NCI-H524 (cell line): ENCODE data around the gene ADAP1.

Source experiments
- DNase-seq, 2 experiments: peaks; one replicate each; lab custom pipeline; 2025; lab: John Stamatoyannopoulos, UW

ADAP1 gene

DNA sequence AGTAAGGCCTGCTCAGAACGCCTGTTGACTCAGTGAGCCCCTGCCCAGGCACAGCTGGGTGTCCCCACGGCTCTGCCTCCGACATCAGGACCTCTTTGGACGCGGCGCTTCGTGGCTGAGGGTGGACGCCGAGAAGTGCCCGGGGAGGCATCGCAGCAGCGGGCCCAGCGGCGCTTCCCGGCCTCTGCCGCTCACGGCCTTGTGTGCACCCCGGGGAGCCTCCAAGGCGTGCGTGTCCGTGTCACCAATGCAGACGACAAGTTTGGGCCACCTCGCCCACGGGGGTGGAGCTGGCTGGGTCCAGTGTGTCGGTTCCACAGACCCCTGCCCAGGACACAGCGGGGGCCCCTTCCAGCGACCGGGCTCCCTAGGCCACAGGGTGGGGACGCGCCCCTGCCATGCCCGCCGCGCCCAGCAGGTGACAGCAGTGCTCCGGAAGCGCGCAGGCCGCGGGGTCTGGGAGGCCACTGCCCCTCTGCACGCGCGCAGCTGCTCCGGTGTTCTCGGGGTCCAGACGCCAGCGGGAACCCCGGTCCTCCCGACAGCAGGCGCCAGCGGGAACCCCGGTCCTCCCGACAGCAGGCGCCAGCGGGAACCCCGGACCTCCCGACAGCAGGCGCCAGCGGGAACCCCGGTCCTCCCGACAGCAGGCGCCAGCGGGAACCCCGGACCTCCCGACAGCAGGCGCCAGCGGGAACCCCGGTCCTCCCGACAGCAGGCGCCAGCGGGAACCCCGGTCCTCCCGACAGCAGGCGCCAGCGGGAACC lies 45.7 kb downstream of the ADAP1 start:
- peak in 1 of 2 experiments; percentile 13 for DNase-seq

DNA sequence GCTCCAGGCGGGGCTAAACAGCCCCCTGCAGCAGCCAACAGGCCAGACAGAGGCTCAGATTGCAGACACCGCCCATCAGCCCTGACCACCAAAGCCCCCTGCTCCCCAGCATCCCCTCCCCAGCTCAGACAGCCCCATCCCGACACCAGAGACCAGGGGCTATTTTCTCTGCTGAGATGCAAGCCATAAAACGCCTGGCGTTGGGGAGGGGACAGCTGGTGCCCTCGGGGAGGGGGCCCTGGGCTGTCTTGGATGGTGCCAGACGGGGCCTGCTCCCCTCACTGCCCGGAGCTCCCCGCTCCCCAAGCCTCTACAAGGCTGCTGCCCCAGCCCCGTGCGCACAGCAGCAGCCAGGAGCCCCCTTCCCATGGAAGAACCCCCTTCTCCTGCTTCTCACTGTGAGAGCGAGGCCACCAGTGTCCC lies 46.3 kb downstream of the ADAP1 start:
- no peak for DNase-seq

DNA sequence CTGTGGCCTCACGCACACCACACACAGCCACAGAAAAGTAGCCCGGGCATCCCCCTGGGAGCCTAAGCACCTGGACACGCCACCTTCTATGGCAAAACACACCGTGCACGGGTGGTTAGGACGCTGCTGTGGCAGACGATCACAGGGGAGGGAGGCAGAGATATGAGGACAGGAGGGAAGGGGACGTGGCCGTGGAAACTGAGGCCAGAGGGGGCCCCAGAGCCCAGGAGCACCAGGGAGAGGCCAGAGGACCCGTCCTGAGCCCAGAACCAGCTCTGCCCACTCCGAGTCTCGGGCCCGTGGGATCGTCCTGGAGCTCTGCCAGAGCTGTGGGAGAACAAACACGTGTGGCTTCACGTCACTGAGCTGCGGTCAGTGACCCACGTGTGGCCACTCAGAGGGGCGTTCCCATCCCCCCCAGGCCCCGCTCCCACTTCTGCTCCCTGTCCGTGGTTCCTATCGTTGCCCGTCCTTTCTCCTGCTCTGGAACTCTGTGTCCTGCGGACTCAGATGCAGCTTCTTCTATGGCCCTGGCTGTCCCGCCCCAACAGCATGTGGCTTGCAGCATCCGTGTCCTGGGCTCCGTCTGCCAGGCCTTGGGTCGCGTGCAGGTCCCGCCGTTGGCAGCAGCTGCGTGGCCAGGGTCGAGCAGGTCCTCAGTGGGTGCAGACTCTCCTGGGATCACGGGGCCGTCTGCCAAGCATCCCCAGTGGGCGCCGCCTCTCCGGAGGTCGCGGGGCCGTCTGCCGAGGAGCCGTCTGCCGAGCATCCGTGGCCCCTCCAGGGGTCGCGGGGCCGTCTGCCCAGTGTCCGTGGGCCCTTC lies 47.1 kb downstream of the ADAP1 start:
- DNase-seq: no peak

DNA sequence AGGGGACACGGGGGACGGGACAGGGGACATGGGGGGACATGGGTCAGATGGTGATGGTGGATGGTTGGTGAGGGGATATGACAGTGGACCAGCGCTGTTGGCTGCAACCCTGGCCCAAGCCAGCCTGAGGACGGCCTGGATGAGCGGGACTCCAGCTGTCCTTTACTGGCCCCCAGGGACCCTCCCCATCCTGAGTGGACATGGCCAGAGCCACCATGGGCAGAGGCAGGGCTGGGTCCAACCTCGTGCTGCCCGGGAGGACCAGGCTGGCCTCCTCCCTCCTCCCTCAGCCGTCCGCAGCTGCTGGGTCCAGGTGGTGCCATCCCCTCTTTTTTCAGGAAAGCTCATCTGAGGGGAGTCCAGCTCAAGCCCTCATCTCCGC lies 47.7 kb downstream of the ADAP1 start:
- DNase-seq: no peak

DNA sequence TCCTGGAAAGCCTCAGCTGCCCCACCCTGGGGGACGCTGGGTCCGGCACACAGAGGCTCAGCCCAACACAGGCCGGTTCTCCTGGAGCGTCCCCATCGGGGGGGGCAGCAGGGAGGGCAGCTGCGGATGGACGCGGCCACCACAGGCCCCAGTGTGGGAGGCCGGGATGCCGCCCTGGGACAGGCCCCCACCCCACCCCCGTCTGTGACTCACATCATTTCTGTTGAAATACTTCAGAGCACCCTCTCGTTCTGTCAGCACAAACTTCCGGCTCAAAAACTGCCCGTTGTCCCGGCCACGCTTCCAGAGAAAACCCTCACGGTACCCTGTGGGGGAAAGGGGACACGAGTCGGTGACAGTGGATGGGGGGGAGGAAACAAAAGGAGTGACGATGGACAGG lies 49.6 kb downstream of the ADAP1 start:
- DNase-seq: no peak

- DNase-seq: no peak
Measured at GRCh38 chr7:903921-904755, 50.3 kb downstream of the ADAP1 start.

DNA sequence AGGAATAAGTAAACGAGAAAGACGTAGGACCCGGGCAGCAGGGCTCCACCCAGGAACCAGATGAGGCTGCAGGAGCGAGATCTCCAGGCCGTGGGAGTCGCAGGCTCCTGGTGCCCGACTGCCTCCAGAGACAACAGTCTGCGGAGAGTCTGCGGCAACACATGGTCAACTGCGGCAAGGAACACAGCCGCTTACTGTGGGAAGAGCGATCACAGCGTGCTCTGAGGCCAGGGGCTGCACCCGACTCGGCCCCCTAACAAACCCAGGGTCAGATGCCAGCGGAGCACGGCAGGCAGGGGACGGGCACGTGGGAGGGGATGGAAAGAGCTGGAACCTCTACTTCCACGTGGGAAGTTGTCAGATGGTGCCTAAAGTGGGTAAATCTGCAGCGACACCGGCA lies 51.5 kb downstream of the ADAP1 start:
- DNase-seq: no peak

DNA sequence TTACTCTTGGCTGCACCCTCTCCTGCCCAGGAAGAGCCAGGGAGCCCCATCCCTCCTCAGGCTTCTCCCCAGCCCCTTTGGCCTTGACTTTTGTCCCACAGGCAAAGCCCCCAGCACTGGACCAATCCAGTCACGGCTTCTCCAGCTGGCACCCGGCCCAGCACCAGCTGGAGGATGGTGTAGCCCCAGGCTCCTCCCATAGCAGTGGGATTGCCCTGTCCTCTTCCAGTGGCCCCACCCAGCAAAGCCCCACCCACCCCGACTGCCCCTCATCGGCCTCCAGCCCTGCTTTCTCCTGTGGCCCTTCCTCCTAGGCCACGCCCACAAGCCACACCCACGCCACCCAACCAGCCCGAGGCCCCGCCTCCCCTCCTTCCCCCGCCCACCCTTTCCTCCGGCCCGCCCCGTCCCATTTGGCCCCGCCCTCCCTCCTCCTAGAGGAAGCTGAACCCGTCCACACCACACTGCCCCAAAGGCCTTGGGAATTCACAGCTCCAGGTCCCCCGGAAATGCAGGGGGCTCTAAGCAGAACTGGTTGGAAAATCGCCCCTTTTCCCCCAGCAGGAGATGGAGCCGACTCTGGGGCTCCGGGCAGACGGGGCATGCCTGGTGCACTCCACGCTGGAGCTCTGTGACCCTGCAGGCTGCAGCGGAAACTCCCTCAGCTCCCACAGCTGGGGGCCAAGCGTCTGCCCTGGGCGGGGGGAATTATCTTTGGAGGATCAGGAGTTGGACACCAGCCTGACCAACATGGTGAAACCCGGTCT lies 52.9 kb downstream of the ADAP1 start:
- DNase-seq: peak; percentile 60 to 80

GRCh38 chr7:901041-901387 lies 53.5 kb downstream of the ADAP1 start:
- DNase-seq: no peak

DNA sequence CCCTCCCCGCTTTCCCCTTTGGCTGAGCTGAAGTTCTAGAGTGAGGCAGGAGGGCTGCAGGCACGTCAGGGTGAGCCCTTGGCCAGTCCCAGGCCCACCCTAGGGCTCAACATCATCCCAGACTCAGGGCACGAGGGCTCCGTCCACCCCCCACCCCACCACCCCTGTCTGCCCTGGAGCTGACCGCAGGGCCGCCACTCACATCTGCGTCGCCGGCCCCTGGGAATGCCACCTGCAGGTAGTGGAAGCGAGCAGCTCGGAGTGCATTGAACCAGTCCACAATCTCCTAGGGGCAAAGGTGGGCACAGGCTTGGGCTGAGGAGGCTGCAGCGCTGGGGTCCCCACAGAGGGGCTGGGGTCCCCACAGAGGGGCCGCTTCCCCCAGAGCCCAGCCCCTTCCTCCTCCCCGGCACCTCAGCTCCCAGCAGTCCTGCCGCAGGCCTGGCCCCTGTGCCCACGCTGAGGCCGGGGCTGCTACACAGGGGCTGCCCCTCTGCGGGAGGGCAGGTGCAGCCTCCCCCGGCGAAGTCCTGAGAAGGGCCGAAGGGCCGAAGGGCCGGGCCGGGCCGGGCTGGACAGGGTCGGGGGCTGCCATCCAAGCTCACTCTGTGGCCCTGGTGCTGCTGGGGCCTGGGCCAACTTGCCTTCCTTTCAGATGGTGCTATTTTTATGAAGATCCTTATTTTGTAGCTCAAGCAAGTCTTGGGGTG lies 54.0 kb downstream of the ADAP1 start:
- no peak for DNase-seq

GRCh38 chr7:899806-900205 lies 54.7 kb downstream of the ADAP1 start:
- no peak for DNase-seq

GRCh38 chr7:898855-899681 lies 55.4 kb downstream of the ADAP1 start:
- DNase-seq: no peak

- no peak for DNase-seq
Measured at GRCh38 chr7:898460-898854, 56.0 kb downstream of the ADAP1 start.

- DNase-seq: no peak
Measured at GRCh38 chr7:897771-898376, 56.6 kb downstream of the ADAP1 start.

- DNase-seq: no peak
Measured at GRCh38 chr7:897086-897485, 57.4 kb downstream of the ADAP1 start.

GRCh38 chr7:896346-897075 lies 58.0 kb downstream of the ADAP1 start:
- no peak for DNase-seq

GRCh38 chr7:895451-896052 lies 58.9 kb downstream of the ADAP1 start:
- DNase-seq: no peak

- no peak for DNase-seq
Measured at GRCh38 chr7:894927-895450, 59.5 kb downstream of the ADAP1 start.
